A172 (cell line): ENCODE measurements around the gene USP54. TPM values are rescaled to one million over a fixed set of nuclear protein-coding genes. Genes with fewer than 3 reads are reported as not detected.

Source experiments
- DNase-seq: peaks from one replicate; pipeline ENCODE4 v3.0.0-alpha.2; 2015; ENCODE audit warnings: low spot score
- total RNA-seq: library from RNA; depleted of rRNA; stranded (reverse); fragments of >200 nt; shearing (Covaris generic); gene quantifications from 2 replicates; pipeline ENCODE4 v1.2.3, GENCODE V29; 2014; rRNA removed

USP54 gene
- total RNA-seq, 1 experiment from 2014 or later, result 32.3 TPM

GRCh38 chr10:73469579-73469978 lies 121.6 kb downstream of the USP54 start:
- no peak for DNase-seq

- no peak for DNase-seq
These were observed 123.9 kb downstream of the USP54 start for GRCh38 chr10:73467206-73467605.

DNA sequence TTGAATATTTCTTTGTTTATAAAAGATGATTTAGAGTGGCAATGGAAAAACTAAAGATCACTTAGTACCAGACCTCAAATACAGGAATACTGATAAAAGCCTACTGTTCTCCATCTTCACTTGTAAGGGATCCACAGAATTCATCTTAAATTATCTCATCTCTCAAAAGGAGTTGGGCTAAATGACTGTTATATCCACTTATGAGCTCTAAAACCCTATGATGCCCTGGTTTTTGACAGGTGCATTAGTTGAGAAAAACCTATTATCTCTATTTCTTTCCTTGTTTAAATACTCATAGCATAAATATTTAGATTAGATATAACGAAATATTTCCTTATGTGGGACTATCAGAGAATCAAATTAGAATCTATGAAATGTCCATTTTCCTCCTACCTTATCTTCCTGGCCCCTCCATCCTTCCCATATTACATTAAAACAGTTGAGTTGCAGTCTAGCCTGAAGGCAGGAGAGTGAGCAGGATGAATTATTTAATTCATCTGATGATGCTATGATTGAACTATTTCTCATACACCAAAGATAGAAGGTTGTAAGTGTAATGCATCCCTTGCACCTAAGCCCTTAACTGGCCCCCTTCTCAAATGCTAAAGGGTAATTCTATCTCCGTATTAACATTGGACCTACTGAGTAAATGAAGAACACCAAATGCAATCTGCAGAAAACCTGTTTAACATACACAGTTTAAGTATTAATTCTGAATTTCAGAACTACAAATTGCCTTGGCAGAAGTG lies 125.0 kb downstream of the USP54 start:
- no peak for DNase-seq

GRCh38 chr10:73460897-73461296 lies 130.2 kb downstream of the USP54 start:
- DNase-seq, result no peak

DNA sequence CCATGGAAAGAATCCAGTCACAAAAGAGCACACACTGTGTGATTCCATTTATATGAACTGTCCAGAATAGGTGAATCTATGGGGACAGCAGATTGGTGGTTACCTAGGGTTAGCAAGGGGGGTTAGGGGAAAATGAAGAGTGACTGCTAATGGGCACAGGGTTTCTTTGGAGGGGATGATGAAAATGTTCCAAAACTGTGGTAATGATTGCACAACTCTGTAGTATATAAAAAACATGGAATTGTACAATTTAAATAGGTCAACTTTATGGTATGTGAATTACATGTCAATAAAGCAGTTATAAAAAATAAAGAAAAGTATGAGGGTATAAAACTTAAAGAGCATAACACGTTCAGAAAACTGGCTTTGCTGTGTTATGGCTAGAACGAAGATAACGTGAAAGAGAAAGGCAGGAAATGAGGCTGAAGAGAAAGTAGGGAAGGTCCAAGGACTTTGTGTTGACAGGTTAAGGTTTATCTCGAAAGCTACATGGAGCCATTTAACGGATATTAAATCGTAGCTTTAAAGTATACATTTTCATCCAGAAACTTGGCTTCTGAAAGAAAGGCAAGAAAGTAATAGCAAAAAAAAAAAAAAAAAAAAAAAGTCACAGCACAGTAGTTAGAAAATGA lies 131.3 kb downstream of the USP54 start:
- DNase-seq, result no peak

- no peak for DNase-seq
These were observed 134.8 kb downstream of the USP54 start for GRCh38 chr10:73456187-73456890.

- no peak for DNase-seq
These were observed 142.0 kb downstream of the USP54 start for GRCh38 chr10:73449113-73449512.

DNA sequence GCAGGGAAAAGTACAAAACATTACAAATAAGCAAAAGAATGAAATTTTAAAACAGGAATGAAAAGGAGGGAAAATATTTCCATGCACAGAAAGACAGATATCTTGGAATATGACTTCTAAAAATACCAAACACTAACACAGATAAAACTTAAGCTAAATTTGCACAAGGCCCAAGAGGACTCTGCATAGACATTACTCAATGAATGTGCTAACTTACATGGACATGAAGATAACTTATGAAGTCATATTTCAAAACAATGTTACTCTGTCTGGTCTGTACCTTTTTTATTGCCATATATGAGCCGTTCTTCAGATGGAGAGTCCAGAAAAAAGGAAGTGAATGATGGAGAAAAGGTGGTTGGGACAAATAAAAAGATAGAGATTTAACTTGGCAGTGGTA lies 142.8 kb downstream of the USP54 start:
- no peak for DNase-seq

Other genes starting within 250 kb of the USP54 start
- 0.36 and 0.72 TPM in 2 replicates for gene CFAP70, start 232.5 kb downstream of the USP54 start, total RNA-seq
- 200 and 216 TPM in 2 replicates for gene ANXA7, start 177.3 kb downstream of the USP54 start, total RNA-seq
- gene MSS51, start 157.8 kb downstream of the USP54 start, total RNA-seq, result 0.07 and 0.60 TPM in 2 replicates
- gene PPP3CB, start 95.3 kb downstream of the USP54 start, total RNA-seq, result 17.2 and 17.6 TPM in 2 replicates
- gene MYOZ1, start 50.1 kb upstream of the USP54 start, total RNA-seq, result 1.1 TPM in 1 of 2 replicates, not detected in the other
- gene SYNPO2L, start 64.7 kb upstream of the USP54 start, total RNA-seq, result 0.14 TPM in 1 of 2 replicates, not detected in the other
- 2.2 and 3.2 TPM in 2 replicates for gene AGAP5, start 106.8 kb upstream of the USP54 start, total RNA-seq
- gene SEC24C, start 153.0 kb upstream of the USP54 start, total RNA-seq, result 79.0 and 83.2 TPM in 2 replicates
- gene CHCHD1, start 190.7 kb upstream of the USP54 start, total RNA-seq, result 77.6 and 90.0 TPM in 2 replicates
- gene ZSWIM8, start 194.3 kb upstream of the USP54 start, total RNA-seq, result 32.3 and 47.9 TPM in 2 replicates
- 12.2 and 13.5 TPM in 2 replicates for gene NDST2, start 220.3 kb upstream of the USP54 start, total RNA-seq